Kidney (tissue), 14 donors: ENCODE measurements around the gene SLC6A11. TPM values are rescaled to one million over a fixed set of nuclear protein-coding genes. Genes with fewer than 3 reads are reported as not detected.

Experiments
- DNase-seq, 5 donors: peaks; one replicate each; pipeline ENCODE4 v3.0.0-alpha.2; 2013 to 2020
- FAIRE-seq: peaks from 2 replicates; lab custom pipeline; 2012; peaks lifted over from hg19 to GRCh38; lab: Jason Lieb, UNC
- H3K27ac ChIP-seq, 2 donors: one replicate each; pipeline ENCODE4 v1.7.0; 2013; ENCODE audit warnings: low read depth in 2 of 2, low read length in 2 of 2, inconsistent platforms in 1 of 2
- H3K27me3 ChIP-seq: one replicate; pipeline ENCODE4 v1.7.1; 2013; ENCODE audit warnings: low read length, inconsistent platforms; ENCODE audit not compliant: control insufficient read depth, insufficient read depth
- H3K36me3 ChIP-seq, 3 donors: one replicate each; pipeline versions ENCODE4 v1.7.0 to v1.7.1; 2013; ENCODE audit warnings: low read length in 3 of 3, control low read depth in 1 of 3, inconsistent platforms in 1 of 3; ENCODE audit not compliant: insufficient read depth in 3 of 3, control insufficient read depth in 2 of 3
- H3K4me1 ChIP-seq, 3 donors: one replicate each; pipeline versions ENCODE4 v1.7.0 to v1.7.1; 2013; ENCODE audit warnings: low read length in 3 of 3, inconsistent platforms in 1 of 3, low read depth in 1 of 3; ENCODE audit not compliant: control insufficient read depth in 2 of 3, insufficient read depth in 2 of 3
- H3K4me3 ChIP-seq, 3 donors: one replicate each; pipeline versions ENCODE4 v1.7.0 to v1.8.1; 2013; ENCODE audit warnings: low read length in 3 of 3, control low read depth in 1 of 3, inconsistent platforms in 1 of 3
- H3K9ac ChIP-seq, 3 donors: one replicate each; pipeline versions ENCODE4 v1.7.0 to v1.7.1; 2013; ENCODE audit warnings: low read length in 3 of 3, control low read depth in 1 of 3, inconsistent platforms in 1 of 3
- H3K9me3 ChIP-seq, 3 donors: one replicate each; pipeline versions ENCODE4 v1.7.0 to v1.7.1; 2013; ENCODE audit warnings: low read length in 3 of 3, control low read depth in 1 of 3, inconsistent platforms in 1 of 3; ENCODE audit not compliant: control insufficient read depth in 2 of 3, insufficient read depth in 1 of 3
- intact Hi-C: fragments of 100-400 bp; cut with DNase I; formaldehyde crosslinking; loops from one replicate; pipeline ENCODE4 v1.11.1; 2022
- polyA plus RNA-seq: library from polyadenylated mRNA; stranded (reverse); fragments of 350-450 nt; fragmentation: Illumina TruSeq; extraction: RNeasy Lipid Tissue Mini Kit (QIAGEN cat#74804); gene quantifications from one replicate; pipeline ENCODE4 v1.2.3, GENCODE V29; 2014; ENCODE audit warnings: low read depth, low replicate concordance; ENCODE audit not compliant: insufficient read depth
- total RNA-seq: library from RNA; stranded (reverse); fragmentation: NEBNext Ultra II Directional; extraction: Animal tissue kit (Norgen Biotek cat#: 25700); gene quantifications from one replicate; pipeline ENCODE4 v1.2.1, GENCODE V29; 2021
- TF ChIP-seq, protein P1 (sequence below): IDR thresholded peaks from 3 replicates; pipeline ENCODE4 v1.5.1; 2012; ENCODE audit warnings: mild to moderate bottlenecking, moderate library complexity, borderline replicate concordance; ENCODE audit not compliant: insufficient read depth; ENCODE audit errors: extremely low read depth
- donor health status: control.
- donor health status: control.
- donor health status: control.
- donor health status: control.
- donor health status: control.
- donor health status: DM: yes; HTN: yes; CAD: no.
- donor health status: Normal renal cell carcinoma (clear cell type).

Gene SLC6A11
- total and polyA plus RNA-seq, 2 donors from 2014 or later = 0.38 TPM; not detected in 1

DNA sequence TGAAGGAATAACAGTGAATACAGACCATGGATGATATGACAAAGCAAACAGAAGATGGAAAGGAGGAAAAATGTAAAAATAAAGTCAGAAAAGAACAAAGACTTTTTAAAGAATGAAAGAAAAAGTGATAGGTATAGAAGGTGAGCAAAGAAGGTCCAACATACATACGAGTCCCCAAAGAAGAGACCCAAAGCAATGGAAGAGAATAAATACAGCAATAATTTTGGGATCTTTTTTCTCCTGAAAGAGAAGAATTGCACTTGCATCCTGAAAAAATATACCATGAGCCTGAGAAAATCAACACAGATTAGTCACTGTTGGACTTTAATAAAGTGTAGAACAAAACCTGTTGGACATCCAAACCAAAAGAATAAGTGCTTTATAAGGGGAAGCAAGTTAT is 91.2 kb downstream of the SLC6A11 start:
- TF ChIP-seq, protein P1, sequence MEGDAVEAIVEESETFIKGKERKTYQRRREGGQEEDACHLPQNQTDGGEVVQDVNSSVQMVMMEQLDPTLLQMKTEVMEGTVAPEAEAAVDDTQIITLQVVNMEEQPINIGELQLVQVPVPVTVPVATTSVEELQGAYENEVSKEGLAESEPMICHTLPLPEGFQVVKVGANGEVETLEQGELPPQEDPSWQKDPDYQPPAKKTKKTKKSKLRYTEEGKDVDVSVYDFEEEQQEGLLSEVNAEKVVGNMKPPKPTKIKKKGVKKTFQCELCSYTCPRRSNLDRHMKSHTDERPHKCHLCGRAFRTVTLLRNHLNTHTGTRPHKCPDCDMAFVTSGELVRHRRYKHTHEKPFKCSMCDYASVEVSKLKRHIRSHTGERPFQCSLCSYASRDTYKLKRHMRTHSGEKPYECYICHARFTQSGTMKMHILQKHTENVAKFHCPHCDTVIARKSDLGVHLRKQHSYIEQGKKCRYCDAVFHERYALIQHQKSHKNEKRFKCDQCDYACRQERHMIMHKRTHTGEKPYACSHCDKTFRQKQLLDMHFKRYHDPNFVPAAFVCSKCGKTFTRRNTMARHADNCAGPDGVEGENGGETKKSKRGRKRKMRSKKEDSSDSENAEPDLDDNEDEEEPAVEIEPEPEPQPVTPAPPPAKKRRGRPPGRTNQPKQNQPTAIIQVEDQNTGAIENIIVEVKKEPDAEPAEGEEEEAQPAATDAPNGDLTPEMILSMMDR = no peak
- intact Hi-C loops = no loop called here
- Histone ChIP-seq H3K36me3 (no peaks in the 10 kb centered on the region), H3K27me3 (no peaks in the 10 kb centered on the region), H3K4me3 (no peak overlapping the region), H3K9me3 (peaks cover 0 to 22% (median 12%) of the 10 kb centered on the region in 3 donors), H3K27ac (no peak overlapping the region), H3K9ac (no peak overlapping the region), H3K4me1 (no peaks in the 10 kb centered on the region)
- no peak for FAIRE-seq
- DNase-seq = no peak

DNA sequence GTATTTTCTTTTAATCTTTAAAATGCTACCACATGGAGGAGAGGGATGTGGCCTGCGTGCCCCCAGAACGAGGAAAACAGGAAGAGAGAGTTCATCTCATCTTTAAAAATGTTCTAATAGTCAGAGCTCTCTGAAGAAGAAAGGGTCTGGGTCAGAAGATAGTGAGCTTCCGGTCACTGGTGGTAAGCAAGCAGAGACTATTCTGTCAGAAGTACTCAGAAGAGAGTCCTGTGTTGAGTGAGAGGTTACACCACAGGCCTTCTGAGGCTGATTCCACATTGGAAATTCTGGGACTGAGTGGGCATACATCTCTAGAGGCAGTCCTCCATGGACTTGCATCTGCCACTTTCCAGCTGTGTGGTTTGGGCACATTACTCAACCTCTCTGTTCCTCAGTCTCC is 94.3 kb downstream of the SLC6A11 start:
- no peaks in the 10 kb centered on the region for H3K27me3 ChIP-seq
- H3K9me3 ChIP-seq = peaks cover 0 to 22% (median 12%) of the 10 kb centered on the region in 3 donors
- DNase-seq (no peak), FAIRE-seq (no peak)
- no peak overlapping the region for H3K4me3 ChIP-seq
- no peaks in the 10 kb centered on the region for H3K4me1 ChIP-seq
- intact Hi-C loops = no loop called here
- TF ChIP-seq, protein P1 = no peak
- H3K9ac ChIP-seq = no peak overlapping the region
- H3K27ac ChIP-seq = no peak overlapping the region
- H3K36me3 ChIP-seq = no peaks in the 10 kb centered on the region

DNA sequence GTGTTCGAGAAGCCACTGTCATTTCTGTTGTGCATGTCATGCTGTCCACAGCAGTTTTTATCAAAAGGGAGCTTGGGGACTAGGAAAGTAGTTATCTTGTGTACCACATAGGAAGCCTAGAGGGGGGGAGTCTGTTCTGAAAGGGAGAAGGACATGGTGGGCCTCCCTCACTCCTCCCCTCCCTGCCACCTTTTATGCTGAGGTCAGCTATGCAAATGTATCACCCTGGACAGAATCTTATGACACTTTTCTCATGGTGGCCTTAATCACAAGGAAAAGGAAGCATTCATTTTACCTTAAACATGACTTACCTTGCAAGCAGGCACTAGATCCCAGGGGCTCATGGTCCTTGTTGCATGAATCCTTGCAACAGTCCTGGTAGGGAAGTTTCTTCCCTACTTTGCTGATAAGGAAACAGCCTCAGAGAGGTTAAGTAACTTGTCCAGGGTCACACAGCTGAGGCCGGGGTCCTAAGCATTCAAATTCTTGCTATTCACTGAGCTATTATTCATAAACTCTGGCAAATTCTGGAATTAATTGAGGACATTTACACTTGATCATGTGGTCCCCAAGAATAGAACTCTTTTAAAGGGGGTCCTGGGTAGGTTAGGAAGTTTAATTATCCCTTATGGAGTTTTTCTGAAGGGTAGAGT is 95.4 kb downstream of the SLC6A11 start:
- H3K9ac ChIP-seq = no peak overlapping the region
- H3K4me1 ChIP-seq = no peaks in the 10 kb centered on the region
- H3K27ac ChIP-seq = no peak overlapping the region
- TF ChIP-seq, protein P1 = no peak
- H3K9me3 ChIP-seq = peaks cover 0 to 20% (median 12%) of the 10 kb centered on the region in 3 donors
- intact Hi-C loops = no loop called here
- no peak overlapping the region for H3K4me3 ChIP-seq
- no peak for DNase-seq
- no peak for FAIRE-seq
- no peaks in the 10 kb centered on the region for H3K36me3 ChIP-seq
- H3K27me3 ChIP-seq = no peaks in the 10 kb centered on the region
